Measurements from ENCODE around the gene MTHFD2L.

DNA sequence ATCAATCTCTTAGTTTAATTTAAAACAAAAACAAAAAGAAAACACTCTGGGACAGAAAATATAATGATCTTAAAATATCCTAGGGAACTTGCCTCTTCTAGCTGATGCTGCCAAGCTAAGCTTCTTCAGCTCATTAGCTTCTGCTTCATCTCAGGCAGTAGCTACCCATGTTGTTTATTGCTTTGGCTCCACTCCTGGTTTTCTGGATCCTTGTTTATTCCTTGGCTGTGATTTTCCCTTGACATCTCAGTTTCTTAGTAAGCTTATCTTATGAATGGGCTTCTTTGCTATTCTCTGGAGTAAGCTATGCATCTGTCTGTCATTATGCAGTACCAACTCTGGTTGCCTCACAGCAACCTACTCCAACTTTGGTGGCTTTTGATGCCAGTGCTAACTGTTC is 5.1 kb upstream of the MTHFD2L start:
- TF ChIP-seq, protein P1, sequence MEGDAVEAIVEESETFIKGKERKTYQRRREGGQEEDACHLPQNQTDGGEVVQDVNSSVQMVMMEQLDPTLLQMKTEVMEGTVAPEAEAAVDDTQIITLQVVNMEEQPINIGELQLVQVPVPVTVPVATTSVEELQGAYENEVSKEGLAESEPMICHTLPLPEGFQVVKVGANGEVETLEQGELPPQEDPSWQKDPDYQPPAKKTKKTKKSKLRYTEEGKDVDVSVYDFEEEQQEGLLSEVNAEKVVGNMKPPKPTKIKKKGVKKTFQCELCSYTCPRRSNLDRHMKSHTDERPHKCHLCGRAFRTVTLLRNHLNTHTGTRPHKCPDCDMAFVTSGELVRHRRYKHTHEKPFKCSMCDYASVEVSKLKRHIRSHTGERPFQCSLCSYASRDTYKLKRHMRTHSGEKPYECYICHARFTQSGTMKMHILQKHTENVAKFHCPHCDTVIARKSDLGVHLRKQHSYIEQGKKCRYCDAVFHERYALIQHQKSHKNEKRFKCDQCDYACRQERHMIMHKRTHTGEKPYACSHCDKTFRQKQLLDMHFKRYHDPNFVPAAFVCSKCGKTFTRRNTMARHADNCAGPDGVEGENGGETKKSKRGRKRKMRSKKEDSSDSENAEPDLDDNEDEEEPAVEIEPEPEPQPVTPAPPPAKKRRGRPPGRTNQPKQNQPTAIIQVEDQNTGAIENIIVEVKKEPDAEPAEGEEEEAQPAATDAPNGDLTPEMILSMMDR (IDR thresholded peaks at IDR 0.05), result no peak
- no peak for TF ChIP-seq POLR2A (IDR thresholded peaks at IDR 0.05)

All from body of pancreas (tissue), 4 donors.